H4 (cell line): ENCODE data around the gene SNHG17. TPM values are rescaled to one million over a fixed set of nuclear protein-coding genes. Genes with fewer than 3 reads are reported as not detected.

Experiments
- DNase-seq: peaks from one replicate; pipeline ENCODE4 v3.0.0-alpha.2; 2015; ENCODE audit warnings: low spot score
- total RNA-seq: library from RNA; depleted of rRNA; stranded (reverse); fragments of >200 nt; shearing (Covaris generic); gene quantifications from 2 replicates; pipeline ENCODE4 v1.2.3, GENCODE V29; 2014; rRNA removed

The SNHG17 gene
- total RNA-seq, 1 experiment from 2014 or later = 6.7 TPM

DNA sequence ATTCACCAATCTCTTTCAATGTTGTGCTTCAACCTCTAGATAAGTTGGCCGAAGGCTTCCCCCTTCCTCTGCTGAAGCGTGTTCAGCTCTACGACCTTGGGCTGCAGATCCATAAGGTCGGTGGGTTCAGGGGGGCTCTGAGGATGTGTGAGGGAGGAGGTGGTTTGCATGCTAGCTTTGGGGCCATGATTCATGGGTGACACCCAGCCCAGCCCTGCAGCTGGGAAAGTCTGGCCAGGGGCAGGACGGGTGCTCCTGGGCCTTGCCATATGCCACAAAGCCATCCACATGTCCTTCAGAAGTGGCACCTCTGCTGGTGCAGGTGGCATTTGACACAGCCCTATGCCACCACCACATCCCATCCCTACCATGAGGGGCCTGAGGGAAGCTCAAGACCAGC is 61.2 kb downstream of the SNHG17 start:
- DNase-seq = no peak

DNA sequence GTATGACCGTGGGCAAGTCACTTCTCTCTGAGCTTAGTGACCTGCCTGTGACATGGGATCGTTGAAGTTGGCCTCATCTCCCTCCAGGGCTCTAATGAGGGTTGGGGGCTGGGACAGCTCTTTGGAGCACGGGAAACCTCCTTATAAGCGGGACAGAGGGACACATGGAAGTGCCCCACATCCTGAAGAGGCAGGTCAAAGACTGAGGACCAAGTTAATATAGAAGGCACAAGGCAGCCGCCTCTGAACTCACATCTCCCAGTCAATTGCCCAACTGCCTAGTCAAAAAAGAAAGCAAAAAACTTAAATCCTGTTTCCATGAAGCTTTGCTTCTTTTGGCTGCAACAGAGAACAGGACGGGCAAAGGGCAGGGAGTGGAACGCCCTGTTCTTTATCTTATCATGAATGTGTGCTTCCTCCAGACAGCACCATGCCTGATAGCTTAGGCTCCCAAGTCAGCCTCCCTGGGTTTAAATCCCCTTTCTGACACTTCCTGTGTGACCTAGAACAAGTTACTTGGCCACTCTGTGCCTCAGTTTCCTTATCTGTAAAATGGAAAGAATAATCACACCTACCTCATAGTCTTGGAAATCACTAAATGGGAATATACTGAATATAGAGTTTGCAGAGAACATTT is 61.8 kb downstream of the SNHG17 start:
- DNase-seq = no peak

DNA sequence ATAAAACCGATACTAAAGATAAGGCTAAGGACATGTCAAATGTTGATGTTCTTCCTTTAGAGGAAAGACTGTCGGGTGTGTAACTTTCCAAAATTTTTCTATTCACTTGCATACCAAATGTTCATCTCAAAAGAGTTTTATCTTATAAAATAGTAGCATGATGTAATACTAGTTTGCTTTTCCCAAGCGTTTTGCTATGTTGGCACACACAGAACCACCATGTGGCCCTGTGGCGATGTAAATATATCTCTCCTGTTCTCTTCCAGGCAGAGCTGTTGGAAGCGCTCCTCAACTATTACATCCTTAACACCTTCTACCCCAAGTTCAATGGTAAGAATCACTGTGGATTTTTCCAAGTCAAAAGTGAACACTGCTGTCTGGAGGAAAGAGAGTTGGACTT is 62.3 kb downstream of the SNHG17 start:
- no peak for DNase-seq

Other genes starting within 250 kb of the SNHG17 start
- not detected in 2 replicates for gene KIAA1755, start 174.6 kb downstream of the SNHG17 start, total RNA-seq
- 0.10 TPM in 1 of 2 replicates, not detected in the other for gene BPI, start 131.2 kb downstream of the SNHG17 start, total RNA-seq
- 0.06 TPM in 1 of 2 replicates, not detected in the other for gene LBP, start 88.8 kb downstream of the SNHG17 start, total RNA-seq
- 14.0 and 15.1 TPM in 2 replicates for gene RALGAPB, start 37.5 kb upstream of the SNHG17 start, total RNA-seq
- not detected in 2 replicates for gene ADIG, start 145.9 kb upstream of the SNHG17 start, total RNA-seq
- gene ARHGAP40, start 166.5 kb upstream of the SNHG17 start, total RNA-seq = not detected in 2 replicates